OCI-LY7 (cell line): ENCODE results near the gene CYP2E1. TPM values are rescaled to one million over a fixed set of nuclear protein-coding genes. Genes with fewer than 3 reads are reported as not detected.
"Not testable (repeated sequence)": the region's sequence is repeated elsewhere in the genome, so short reads cannot be mapped to it uniquely, and the experiment has no call there.

Source experiments
- BruUV-seq: library from RNA; stranded (reverse); fragments of 400-500 nt; replicated peaks from 2 replicates; lab custom pipeline; 2021; lab: Mats Ljungman, UMichigan
- CTCF ChIA-PET: fragments of 300-600 bp; sonication (Branson Sonifier 250); formaldehyde crosslinking; loops from one replicate; lab custom pipeline; 2022; ENCODE audit warnings: antibody characterized with exemption; ENCODE audit not compliant: unreplicated experiment; lab: Charles Lee
- POLR2A ChIA-PET: fragments of 300-600 bp; sonication (Branson Sonifier 250); formaldehyde crosslinking; loops from one replicate; lab custom pipeline; 2022; ENCODE audit warnings: antibody characterized with exemption; lab: Charles Lee
- DNase-seq: peaks from one replicate; pipeline ENCODE4 v3.0.0-alpha.2; 2015; ENCODE audit warnings: low spot score
- H2AFZ ChIP-seq: fragments of 200-600 bp; sonication (generic), shearing (Covaris generic); 2 replicates; pipeline ENCODE4 v1.6.1; 2014; ENCODE audit warnings: mild to moderate bottlenecking, antibody characterized with exemption, low read length, moderate library complexity
- H3K27ac ChIP-seq: fragments of 200-600 bp; sonication (generic); 2 replicates; pipeline ENCODE4 v1.5.1; 2014; ENCODE audit warnings: mixed run types, low read depth, mild to moderate bottlenecking, moderate library complexity, low read length, inconsistent platforms; ENCODE audit not compliant: poor library complexity, severe bottlenecking
- H3K36me3 ChIP-seq: fragments of 200-600 bp; sonication (generic); 2 replicates; pipeline ENCODE4 v1.6.1; 2014; ENCODE audit warnings: mild to moderate bottlenecking, antibody characterized with exemption, low read length, moderate library complexity, mixed read lengths; ENCODE audit not compliant: insufficient read depth
- H3K4me1 ChIP-seq: fragments of 200-600 bp; sonication (generic); 2 replicates; pipeline ENCODE4 v1.5.1; 2014; ENCODE audit warnings: mild to moderate bottlenecking, low read length; ENCODE audit not compliant: insufficient read depth, poor library complexity, severe bottlenecking
- H3K4me2 ChIP-seq: fragments of 200-600 bp; sonication (generic); 2 replicates; pipeline ENCODE4 v1.6.1; 2014; ENCODE audit warnings: mild to moderate bottlenecking, low read length
- H3K4me3 ChIP-seq: fragments of 200-600 bp; sonication (generic); 2 replicates; pipeline ENCODE4 v1.5.1; 2014; ENCODE audit warnings: mild to moderate bottlenecking, low read depth, low read length; ENCODE audit not compliant: poor library complexity, severe bottlenecking
- H3K79me2 ChIP-seq: fragments of 200-600 bp; sonication (generic); 2 replicates; pipeline ENCODE4 v1.6.1; 2016; ENCODE audit warnings: low read depth, mild to moderate bottlenecking, low read length, moderate library complexity, mixed read lengths; ENCODE audit not compliant: insufficient read depth
- H3K9me2 ChIP-seq: fragments of 200-600 bp; sonication (generic); 2 replicates; pipeline ENCODE4 v1.6.1; 2016; ENCODE audit warnings: mild to moderate bottlenecking, low read length, mixed read lengths; ENCODE audit not compliant: insufficient read depth
- H3K9me3 ChIP-seq: fragments of 200-600 bp; sonication (generic); 2 replicates; pipeline ENCODE4 v1.6.1; 2014; ENCODE audit warnings: mild to moderate bottlenecking, mixed run types, low read length, mixed read lengths
- H4K20me1 ChIP-seq: fragments of 200-600 bp; sonication (generic); 2 replicates; pipeline ENCODE4 v1.6.1; 2014; ENCODE audit warnings: mild to moderate bottlenecking, antibody characterized with exemption, low read length, moderate library complexity, mixed read lengths; ENCODE audit not compliant: insufficient read depth
- EZH2phosphoT487 ChIP-seq: fragments of 200-600 bp; sonication (generic); IDR thresholded peaks from 2 replicates; pipeline ENCODE4 v1.6.1; 2018; ENCODE audit warnings: low read depth, borderline replicate concordance, mild to moderate bottlenecking, mixed run types, antibody characterized with exemption, low read length, moderate library complexity, mixed read lengths
- intact Hi-C: fragments of 100-400 bp; cut with micrococcal nuclease; formaldehyde crosslinking; loops from one replicate; pipeline ENCODE4 v1.10.0; 2022; ENCODE audit not compliant: unreplicated experiment
- total RNA-seq, 2 experiments: library from RNA; depleted of rRNA in 1 of 2; stranded (reverse); fragments of >200 nt in 1 of 2; shearing (Covaris generic) in 1 of 2; gene quantifications; 2 replicates each; pipeline ENCODE4 v1.2.3, GENCODE V29; 2014 to 2022
- TF ChIP-seq, protein P1 (sequence below): fragments of 200-600 bp; sonication (generic); conservative IDR thresholded peaks from 2 replicates; pipeline ENCODE4 v1.5.1; 2014; ENCODE audit warnings: mild to moderate bottlenecking, antibody characterized with exemption, low read length, moderate library complexity, mixed read lengths

The CYP2E1 gene
- total RNA-seq, 2 experiments from 2014 or later = 1.7 to 1.9 TPM

DNA sequence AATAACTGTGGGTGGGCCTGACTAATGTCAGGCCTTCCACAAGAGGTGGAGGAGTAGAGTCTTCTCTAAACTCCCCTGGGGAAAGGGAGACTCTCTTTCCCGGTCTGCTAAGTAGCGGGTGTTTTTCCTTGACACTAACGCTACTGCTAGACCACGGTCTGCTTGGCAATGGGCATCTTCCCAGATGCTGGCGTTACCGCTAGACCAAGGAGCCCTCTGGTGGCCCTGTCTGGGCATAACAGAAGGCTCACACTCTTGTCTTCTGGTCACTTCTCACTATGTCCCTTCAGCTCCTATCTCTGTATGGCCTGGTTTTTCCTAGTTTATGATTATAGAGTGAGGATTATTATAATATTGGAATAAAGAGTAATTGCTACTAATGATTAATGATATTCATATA is 29.8 kb upstream of the CYP2E1 start:
- TF ChIP-seq, protein P1, sequence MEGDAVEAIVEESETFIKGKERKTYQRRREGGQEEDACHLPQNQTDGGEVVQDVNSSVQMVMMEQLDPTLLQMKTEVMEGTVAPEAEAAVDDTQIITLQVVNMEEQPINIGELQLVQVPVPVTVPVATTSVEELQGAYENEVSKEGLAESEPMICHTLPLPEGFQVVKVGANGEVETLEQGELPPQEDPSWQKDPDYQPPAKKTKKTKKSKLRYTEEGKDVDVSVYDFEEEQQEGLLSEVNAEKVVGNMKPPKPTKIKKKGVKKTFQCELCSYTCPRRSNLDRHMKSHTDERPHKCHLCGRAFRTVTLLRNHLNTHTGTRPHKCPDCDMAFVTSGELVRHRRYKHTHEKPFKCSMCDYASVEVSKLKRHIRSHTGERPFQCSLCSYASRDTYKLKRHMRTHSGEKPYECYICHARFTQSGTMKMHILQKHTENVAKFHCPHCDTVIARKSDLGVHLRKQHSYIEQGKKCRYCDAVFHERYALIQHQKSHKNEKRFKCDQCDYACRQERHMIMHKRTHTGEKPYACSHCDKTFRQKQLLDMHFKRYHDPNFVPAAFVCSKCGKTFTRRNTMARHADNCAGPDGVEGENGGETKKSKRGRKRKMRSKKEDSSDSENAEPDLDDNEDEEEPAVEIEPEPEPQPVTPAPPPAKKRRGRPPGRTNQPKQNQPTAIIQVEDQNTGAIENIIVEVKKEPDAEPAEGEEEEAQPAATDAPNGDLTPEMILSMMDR = peak; percentile 69
- BruUV-seq, H3K27ac ChIP-seq, H3K36me3 ChIP-seq, H3K9me3 ChIP-seq, H2AFZ ChIP-seq, H3K4me2 ChIP-seq, H3K4me3 ChIP-seq, H3K4me1 ChIP-seq, CTCF ChIA-PET, H4K20me1 ChIP-seq, H3K9me2 ChIP-seq, POLR2A ChIA-PET, H3K79me2 ChIP-seq: not testable (repeated sequence)
- DNase-seq = peak; percentile 40
- intact Hi-C loops = loop anchor here (1.0 to 2.0 kb wide), 3 partner anchors 59 to 190 kb away; no protein-coding TSS in a partner anchor

DNA sequence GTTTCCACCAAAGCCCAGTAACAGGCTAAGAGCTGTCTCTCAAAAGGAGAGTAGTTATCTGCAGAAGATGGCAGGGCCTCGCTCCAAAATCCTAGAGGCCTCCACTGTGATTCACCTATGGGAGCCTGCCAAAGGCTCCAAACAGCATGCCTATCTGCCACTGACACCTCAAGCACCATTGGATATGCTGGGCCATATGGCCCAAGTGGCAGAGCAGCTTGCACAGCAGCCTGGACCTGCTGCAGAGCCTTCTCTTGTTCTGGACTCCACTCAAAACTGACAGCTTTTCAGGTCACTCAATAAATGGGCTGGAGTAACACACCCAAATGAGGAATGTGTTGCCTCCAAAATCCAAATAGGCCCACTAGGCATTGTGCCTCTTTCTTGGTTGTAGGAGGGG is 28.0 kb upstream of the CYP2E1 start:
- CTCF ChIA-PET, POLR2A ChIA-PET, H3K79me2 ChIP-seq, H3K4me2 ChIP-seq, H3K4me1 ChIP-seq, H3K9me2 ChIP-seq, H3K4me3 ChIP-seq, H3K27ac ChIP-seq, DNase-seq, H3K9me3 ChIP-seq, H3K36me3 ChIP-seq, BruUV-seq, H2AFZ ChIP-seq, H4K20me1 ChIP-seq, intact Hi-C loops: not testable (repeated sequence)

DNA sequence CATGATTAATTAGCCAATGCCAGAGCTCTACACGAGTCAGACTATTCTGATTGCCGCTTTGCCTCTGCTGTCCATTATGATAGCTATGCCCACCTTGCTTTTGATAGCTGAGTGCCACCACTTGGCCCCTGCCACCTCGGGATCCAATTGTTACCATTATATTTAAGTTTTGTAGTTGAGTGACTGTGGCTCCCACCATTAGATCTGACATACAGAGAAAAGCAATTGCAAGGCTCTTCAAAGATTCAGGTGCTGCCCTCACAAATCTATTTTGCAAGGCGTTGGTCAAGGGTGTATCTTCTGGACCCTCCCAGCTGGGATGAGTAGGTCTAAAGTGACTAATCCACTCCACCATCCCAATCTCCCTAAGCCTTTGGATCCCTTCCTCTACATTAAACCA is 26.3 kb upstream of the CYP2E1 start:
- H3K9me2 ChIP-seq, H3K4me3 ChIP-seq, H3K4me1 ChIP-seq, CTCF ChIA-PET, H3K4me2 ChIP-seq, H3K27ac ChIP-seq, intact Hi-C loops, H2AFZ ChIP-seq, H3K9me3 ChIP-seq, H4K20me1 ChIP-seq, BruUV-seq, H3K79me2 ChIP-seq, H3K36me3 ChIP-seq, DNase-seq: not testable (repeated sequence)
- POLR2A ChIA-PET = interaction anchor here (1.3 kb wide), 1 partner anchor 16 kb away, joined by 3 read pairs; no protein-coding TSS in a partner anchor

DNA sequence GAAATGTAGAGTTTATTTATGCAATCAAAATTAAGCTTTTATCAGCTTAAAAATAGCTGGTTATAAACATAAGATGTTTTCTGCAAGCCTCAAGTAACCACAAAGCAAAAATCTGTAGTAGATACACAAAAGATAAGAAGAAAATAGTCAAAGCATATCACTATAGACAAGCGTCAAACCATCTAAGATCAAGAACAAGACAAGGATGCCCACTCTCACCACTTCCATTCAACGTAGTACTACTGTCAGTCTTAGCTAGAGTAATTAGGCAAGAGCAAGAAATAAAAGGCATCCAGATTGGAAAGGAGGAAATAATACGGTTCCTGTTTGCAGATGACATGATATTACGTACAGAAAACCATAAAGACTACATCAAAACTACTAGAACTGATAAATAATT is 17.5 kb upstream of the CYP2E1 start:
- no peaks in the 10 kb centered on the region for H3K79me2 ChIP-seq
- intact Hi-C loops = loop anchor here (10.0 kb wide), 1 partner anchor 265 kb away; no protein-coding TSS in a partner anchor
- BruUV-seq = no TSS peak
- no peaks in the 10 kb centered on the region for H3K4me1 ChIP-seq
- H3K36me3 ChIP-seq = no peaks in the 10 kb centered on the region
- H3K4me3 ChIP-seq = no peak overlapping the region
- no peak overlapping the region for H3K27ac ChIP-seq
- H2AFZ ChIP-seq = no peak overlapping the region
- ChIA-PET CTCF (no interaction called here), POLR2A (interaction anchor here (0.6 kb wide), 1 partner anchor 24 kb away, joined by 3 read pairs; no protein-coding TSS in a partner anchor)
- H3K4me2 ChIP-seq = no peak overlapping the region
- TF ChIP-seq, protein P1 = no peak
- TF ChIP-seq EZH2phosphoT487 = no peak
- H4K20me1 ChIP-seq = no peaks in the 10 kb centered on the region
- no peaks in the 10 kb centered on the region for H3K9me2 ChIP-seq
- DNase-seq = no peak
- H3K9me3 ChIP-seq = no peaks in the 10 kb centered on the region
